Heart right ventricle (tissue), 16 donors: Measurements from ENCODE around the gene IL10. TPM values are rescaled to one million over a fixed set of nuclear protein-coding genes. Genes with fewer than 3 reads are reported as not detected.

Experiments
- ATAC-seq, 8 donors: fragments of 200-7000 bp; cut with Tn5 transposase; one replicate each; pipeline ENCODE4 v1.9.1; 2020; ENCODE audit warnings: mild to moderate bottlenecking in 8 of 8, moderate library complexity in 8 of 8, moderate number of reproducible peaks in 1 of 8
- DNase-seq, 2 donors: peaks; one replicate each; pipeline ENCODE4 v3.0.0-alpha.2; 2020
- H3K27ac ChIP-seq, 10 donors: fragments of 200-600 bp; sonication (generic) in 2 of 10; one replicate each; pipeline versions ENCODE4 v1.5.0 to v1.8.0; 2020 to 2022; ENCODE audit warnings: mild to moderate bottlenecking in 3 of 10
- H3K27me3 ChIP-seq, 7 donors: fragments of 200-600 bp; one replicate each; pipeline ENCODE4 v1.8.0; 2021 to 2022; ENCODE audit warnings: mild to moderate bottlenecking in 2 of 7
- H3K36me3 ChIP-seq, 9 donors: fragments of 200-600 bp; sonication (generic) in 1 of 9; one replicate each; pipeline versions ENCODE4 v1.5.0 to v1.8.0; 2020 to 2022; ENCODE audit warnings: mild to moderate bottlenecking in 2 of 9
- H3K4me1 ChIP-seq, 9 donors: fragments of 200-600 bp; sonication (generic) in 1 of 9; one replicate each; pipeline versions ENCODE4 v1.5.0 to v1.8.0; 2020 to 2022; ENCODE audit warnings: mild to moderate bottlenecking in 4 of 9
- H3K4me3 ChIP-seq, 10 donors: fragments of 200-600 bp; sonication (generic) in 2 of 10; one replicate each; pipeline versions ENCODE4 v1.5.0 to v1.8.0; 2020 to 2022; ENCODE audit warnings: mild to moderate bottlenecking in 7 of 10, moderate library complexity in 2 of 10
- H3K9me3 ChIP-seq, 11 donors: fragments of 200-600 bp in 10 of 11; sonication (generic) in 2 of 11; one replicate each; pipeline versions ENCODE4 v1.5.0 to v1.8.0; 2013 to 2022; ENCODE audit warnings: mild to moderate bottlenecking in 2 of 11, control low read depth in 1 of 11, moderate library complexity in 1 of 11
- WGBS, 2 donors: extraction: QIAGEN DNeasy Blood & Tissue Kit; methylation state at CpG; one replicate each; pipeline ENCODE4 v1.1.7; 2013; ENCODE audit warnings: inconsistent platforms in 1 of 2; 5-methylcytosine and 5-hydroxymethylcytosine counted together
- intact Hi-C, 10 donors: fragments of 100-400 bp; cut with DNase I; formaldehyde crosslinking; loops; one replicate each; pipeline versions ENCODE4 v1.11.1 to v1.14.2; 2022
- polyA plus RNA-seq, 2 donors: library from polyadenylated mRNA; stranded (reverse); fragments of 200-250 nt; gene quantifications; one replicate each; pipeline ENCODE4 v1.2.3, GENCODE V29; 2013
- total RNA-seq, 10 donors: library from RNA; stranded (reverse); fragmentation: NEBNext Ultra II Directional in 3 of 10; extraction: Animal tissue kit (Norgen Biotek cat#: 25700) in 3 of 10; gene quantifications; one replicate each; pipeline versions ENCODE4 v1.2.1 to v1.2.4, GENCODE V29; 2021 to 2023
- TF ChIP-seq, protein P1 (sequence below), 9 donors: fragments of 200-600 bp; sonication (generic) in 2 of 9; IDR thresholded peaks; one replicate each; pipeline versions ENCODE4 v1.5.0 to v1.8.0; 2021 to 2022; ENCODE audit warnings: antibody characterized with exemption in 9 of 9, mild to moderate bottlenecking in 5 of 9, moderate library complexity in 1 of 9
- donor health status: Arrhythmogenic right ventricular cardiomyopathy.
- donor health status: ischemic (EF 13 %, LVEDD 7.1; RV severe dilation, severe dysfunction).
- donor health status: healthy with polysubstance abuse.
- donor health status: DM: no; HTN: yes; CAD: no.
- donor health status: DM: no; HTN: no; CAD: no.
- donor health status: ischemic (EF 25% LVEDD 6.9; RV normal size, moderate dysfunction).
- donor health status: ischemic (EF 25% LVEDD 5.7; RV mildly dilated, moderate dysfunction).
- donor health status: healthy.
- donor health status: DM: yes; HTN: yes; CAD: no.
- donor health status: Ischemic cardiomyopathy.
- donor health status: ischemic (EF 35%, LVEDD 5.7; RV mildly dilated, moderate dysfunction).
- donor health status: nonischemic (EF 11% LVEDD 7.7; RV severe dilation, severe dysfunction).
- donor health status: DM: yes; HTN: yes; CAD: no.
- donor health status: PGD.
- donor health status: ischemic (EF 29% LVEDD 5.4; RV normal size, mild dysfunction).
- donor health status: nonischemic (EF 23%, LVEDD 6.1; RV moderate dilation, normal function).

The IL10 gene
- total and polyA plus RNA-seq, 12 donors = 0.25 to 2.6 (median 0.78) TPM; not detected in 2

DNA sequence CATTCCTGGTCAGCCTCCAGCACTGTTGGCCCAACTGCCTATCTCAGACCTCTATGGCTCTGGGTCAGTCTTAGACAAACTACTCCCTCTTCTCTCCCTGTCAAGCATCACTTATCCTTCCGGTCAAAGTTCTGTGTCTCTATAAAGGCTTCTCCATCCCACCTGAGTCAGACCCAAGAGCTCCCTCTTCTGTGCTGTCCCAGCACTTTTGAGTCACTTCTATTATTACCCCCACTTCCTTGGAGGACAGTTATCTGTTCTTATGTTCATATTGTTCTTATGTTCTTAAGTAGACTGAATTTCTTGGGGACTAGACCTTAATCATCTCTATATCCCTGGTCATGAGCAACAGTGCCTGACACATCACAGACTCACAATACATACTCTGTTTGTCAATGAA lies 29.2 kb upstream of the IL10 start:
- 77 to 81% methylated on average over 1 of the region's 1 CpG for WGBS, 2 donors
- no peaks in the 10 kb centered on the region for H3K9me3 ChIP-seq
- H3K4me1 ChIP-seq = peaks cover 0 to 48% (median 0%) of the 10 kb centered on the region in 9 donors
- no peak overlapping the region for H3K27ac ChIP-seq
- H3K4me3 ChIP-seq = no peak overlapping the region
- peak in 1 of 8 donors; percentile 20 for ATAC-seq
- DNase-seq = no peak
- no peaks in the 10 kb centered on the region for H3K36me3 ChIP-seq
- intact Hi-C loops = loop anchor here in 5 of 10 donors (5.0 to 10.0 kb wide), 5 partner anchors 63 to 183 kb away; partner anchors contain the start of gene IL20 (in 1 of the 5)
- peaks cover 0 to 5% (median 0%) of the 10 kb centered on the region in 7 donors for H3K27me3 ChIP-seq
- TF ChIP-seq, protein P1, sequence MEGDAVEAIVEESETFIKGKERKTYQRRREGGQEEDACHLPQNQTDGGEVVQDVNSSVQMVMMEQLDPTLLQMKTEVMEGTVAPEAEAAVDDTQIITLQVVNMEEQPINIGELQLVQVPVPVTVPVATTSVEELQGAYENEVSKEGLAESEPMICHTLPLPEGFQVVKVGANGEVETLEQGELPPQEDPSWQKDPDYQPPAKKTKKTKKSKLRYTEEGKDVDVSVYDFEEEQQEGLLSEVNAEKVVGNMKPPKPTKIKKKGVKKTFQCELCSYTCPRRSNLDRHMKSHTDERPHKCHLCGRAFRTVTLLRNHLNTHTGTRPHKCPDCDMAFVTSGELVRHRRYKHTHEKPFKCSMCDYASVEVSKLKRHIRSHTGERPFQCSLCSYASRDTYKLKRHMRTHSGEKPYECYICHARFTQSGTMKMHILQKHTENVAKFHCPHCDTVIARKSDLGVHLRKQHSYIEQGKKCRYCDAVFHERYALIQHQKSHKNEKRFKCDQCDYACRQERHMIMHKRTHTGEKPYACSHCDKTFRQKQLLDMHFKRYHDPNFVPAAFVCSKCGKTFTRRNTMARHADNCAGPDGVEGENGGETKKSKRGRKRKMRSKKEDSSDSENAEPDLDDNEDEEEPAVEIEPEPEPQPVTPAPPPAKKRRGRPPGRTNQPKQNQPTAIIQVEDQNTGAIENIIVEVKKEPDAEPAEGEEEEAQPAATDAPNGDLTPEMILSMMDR (IDR thresholded peaks at IDR 0.05) = peak in 3 of 9 donors; percentile 6 to 28 (median 17)

DNA sequence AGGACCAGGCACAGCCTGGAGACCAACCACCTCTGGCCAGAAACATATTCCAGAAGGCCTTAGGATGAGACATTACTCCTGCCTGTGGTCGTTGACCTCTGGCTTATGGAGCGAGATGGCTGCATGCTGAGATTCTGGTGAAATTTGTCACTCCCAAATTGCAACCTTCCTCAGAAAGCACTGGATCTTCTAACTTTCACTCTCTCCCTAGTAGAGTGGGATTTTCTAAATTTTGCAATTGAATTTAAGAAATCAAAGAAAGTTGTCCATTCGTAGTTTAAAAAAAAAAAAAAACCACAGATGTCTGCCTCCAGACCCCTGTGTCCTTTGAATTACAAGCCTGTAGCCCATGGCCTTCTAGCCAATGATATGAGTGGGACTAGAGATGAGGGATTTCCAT lies 28.6 kb upstream of the IL10 start:
- intact Hi-C loops = loop anchor here in 5 of 10 donors (5.0 to 10.0 kb wide), 5 partner anchors 64 to 184 kb away; partner anchors contain the start of gene IL20 (in 1 of the 5)
- Histone ChIP-seq H3K27me3 (peaks cover 0 to 5% (median 0%) of the 10 kb centered on the region in 7 donors), H3K9me3 (no peaks in the 10 kb centered on the region), H3K36me3 (no peaks in the 10 kb centered on the region), H3K4me1 (peaks cover 0 to 50% (median 0%) of the 10 kb centered on the region in 9 donors), H3K27ac (no peak overlapping the region), H3K4me3 (no peak overlapping the region)
- TF ChIP-seq, protein P1 (IDR thresholded peaks at IDR 0.05) = no peak
- DNase-seq = no peak
- no peak for ATAC-seq
- 90 to 93% methylated on average over 3 of the region's 3 CpGs for WGBS, 2 donors

DNA sequence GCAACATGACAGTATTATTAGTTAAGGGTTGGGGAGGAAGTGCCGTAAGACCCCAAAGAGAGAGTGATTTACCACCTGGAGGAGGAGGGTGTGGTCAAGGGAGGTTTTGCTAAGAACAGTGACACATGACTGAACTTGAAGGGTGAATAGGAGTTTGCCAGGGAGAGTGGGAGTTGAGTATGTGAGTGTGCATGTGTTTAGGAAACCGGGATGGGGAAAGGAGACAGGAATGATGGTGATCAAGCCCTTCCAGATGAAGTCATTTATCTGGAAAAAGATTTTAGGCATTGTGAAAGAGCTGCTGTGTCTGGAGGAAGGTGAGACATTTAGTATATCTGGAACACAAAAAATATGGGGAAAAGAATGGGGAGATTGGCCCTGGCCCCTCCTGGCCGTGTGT lies 28.1 kb upstream of the IL10 start:
- WGBS, 2 donors = 76 to 79% methylated on average over 3 of the region's 3 CpGs
- no peak overlapping the region for H3K27ac ChIP-seq
- peaks cover 0 to 50% (median 0%) of the 10 kb centered on the region in 9 donors for H3K4me1 ChIP-seq
- peaks cover 0 to 5% (median 0%) of the 10 kb centered on the region in 7 donors for H3K27me3 ChIP-seq
- ATAC-seq = no peak
- TF ChIP-seq, protein P1 (IDR thresholded peaks at IDR 0.05) = no peak
- intact Hi-C loops = loop anchor here in 5 of 10 donors (5.0 to 10.0 kb wide), 5 partner anchors 64 to 184 kb away; partner anchors contain the start of gene IL20 (in 1 of the 5)
- H3K36me3 ChIP-seq = no peaks in the 10 kb centered on the region
- H3K4me3 ChIP-seq = no peak overlapping the region
- DNase-seq = no peak
- no peaks in the 10 kb centered on the region for H3K9me3 ChIP-seq

DNA sequence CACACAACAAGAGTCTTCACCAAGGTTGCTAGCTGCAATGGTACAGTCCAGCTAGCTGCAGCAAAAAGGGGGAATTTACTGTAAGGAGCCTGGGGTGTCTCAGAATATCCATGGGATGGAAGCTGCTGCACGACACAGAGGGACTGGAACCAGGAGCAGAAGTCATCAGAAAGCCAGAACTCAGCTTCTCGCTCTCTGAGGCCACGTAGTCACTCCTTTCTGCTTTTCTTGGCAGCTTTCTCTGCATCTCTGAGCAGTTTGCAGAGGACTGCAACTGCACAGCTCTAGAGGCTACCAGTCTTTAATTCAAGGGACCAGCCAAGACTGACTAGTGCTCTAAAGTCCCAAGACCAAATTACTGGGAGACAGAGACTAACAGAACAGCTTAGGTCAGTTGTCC lies 27.0 kb upstream of the IL10 start:
- TF ChIP-seq, protein P1 (IDR thresholded peaks at IDR 0.05) = no peak
- 76 to 78% methylated on average over 3 of the region's 3 CpGs for WGBS, 2 donors

More for the DNA sequence above, 27.0 kb upstream of the IL10 start:
- Histone ChIP-seq H3K27ac (no peak overlapping the region), H3K4me3 (no peak overlapping the region), H3K9me3 (no peaks in the 10 kb centered on the region), H3K36me3 (no peaks in the 10 kb centered on the region), H3K27me3 (peaks cover 0 to 5% (median 0%) of the 10 kb centered on the region in 7 donors), H3K4me1 (peaks cover 0 to 44% (median 0%) of the 10 kb centered on the region in 9 donors)
- intact Hi-C loops = no loop called here
- ATAC-seq (no peak), DNase-seq (no peak)
